ENCODE measurements around the gene ADAMTS15.

GRCh38 chr11:130459521-130459920 lies 11.1 kb downstream of the ADAMTS15 start:
- no peak for TF ChIP-seq CTCF (conservative IDR thresholded peaks at IDR 0.05; ENCODE audit: low read depth, low read length)
- no peak for TF ChIP-seq POLR2A (IDR thresholded peaks at IDR 0.05; ENCODE audit: low read depth, low read length)
- TF ChIP-seq SMC3 (IDR thresholded peaks at IDR 0.05; ENCODE audit: low read depth, low read length) = no peak

All from IMR-90 (cell line).